ENCODE results near the gene IL22RA1.

DNA sequence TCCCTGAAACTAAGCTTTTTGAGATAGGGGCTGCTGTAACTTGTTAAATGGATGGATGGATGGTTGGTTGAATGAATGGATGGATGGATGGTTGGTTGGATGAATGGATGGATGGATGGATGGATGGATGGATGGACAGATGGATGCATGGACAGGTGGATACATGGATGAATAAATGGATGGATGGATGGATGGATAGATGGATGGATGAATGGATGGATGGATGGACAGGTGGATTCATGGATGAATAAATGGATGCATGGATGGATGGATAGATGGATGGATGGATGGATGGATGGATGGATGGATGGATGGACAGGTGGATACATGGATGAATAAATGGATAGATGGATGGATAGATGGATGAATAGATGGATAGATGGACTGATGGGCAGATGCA, 57.9 kb downstream of the IL22RA1 start:
- no peak for TF ChIP-seq EZH2phosphoT487 (conservative IDR thresholded peaks at IDR 0.05; ENCODE audit: low read length)
- TF ChIP-seq, protein P1, sequence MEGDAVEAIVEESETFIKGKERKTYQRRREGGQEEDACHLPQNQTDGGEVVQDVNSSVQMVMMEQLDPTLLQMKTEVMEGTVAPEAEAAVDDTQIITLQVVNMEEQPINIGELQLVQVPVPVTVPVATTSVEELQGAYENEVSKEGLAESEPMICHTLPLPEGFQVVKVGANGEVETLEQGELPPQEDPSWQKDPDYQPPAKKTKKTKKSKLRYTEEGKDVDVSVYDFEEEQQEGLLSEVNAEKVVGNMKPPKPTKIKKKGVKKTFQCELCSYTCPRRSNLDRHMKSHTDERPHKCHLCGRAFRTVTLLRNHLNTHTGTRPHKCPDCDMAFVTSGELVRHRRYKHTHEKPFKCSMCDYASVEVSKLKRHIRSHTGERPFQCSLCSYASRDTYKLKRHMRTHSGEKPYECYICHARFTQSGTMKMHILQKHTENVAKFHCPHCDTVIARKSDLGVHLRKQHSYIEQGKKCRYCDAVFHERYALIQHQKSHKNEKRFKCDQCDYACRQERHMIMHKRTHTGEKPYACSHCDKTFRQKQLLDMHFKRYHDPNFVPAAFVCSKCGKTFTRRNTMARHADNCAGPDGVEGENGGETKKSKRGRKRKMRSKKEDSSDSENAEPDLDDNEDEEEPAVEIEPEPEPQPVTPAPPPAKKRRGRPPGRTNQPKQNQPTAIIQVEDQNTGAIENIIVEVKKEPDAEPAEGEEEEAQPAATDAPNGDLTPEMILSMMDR (IDR thresholded peaks at IDR 0.05; ENCODE audit: insufficient read depth, low read length, poor library complexity, severe bottlenecking): no peak
